Ishikawa (cell line): ENCODE data around the gene OR1J4.

ENCODE experiments used
- CEBPB ChIP-seq: IDR thresholded peaks from 2 replicates; pipeline ENCODE4 v1.6.1; 2012
- CREB1 ChIP-seq: IDR thresholded peaks from 2 replicates; pipeline ENCODE4 v1.6.1; 2012; ENCODE audit warnings: low read depth
- EGR1 ChIP-seq: IDR thresholded peaks from 2 replicates; pipeline ENCODE4 v1.6.1; 2012
- EP300 ChIP-seq: IDR thresholded peaks from 2 replicates; pipeline ENCODE4 v1.6.1; 2012; ENCODE audit warnings: borderline replicate concordance
- MAX ChIP-seq: IDR thresholded peaks from 2 replicates; pipeline ENCODE4 v1.6.1; 2012
- NFIC ChIP-seq: IDR thresholded peaks from 2 replicates; pipeline ENCODE4 v1.6.1; 2012
- RAD21 ChIP-seq: IDR thresholded peaks from 2 replicates; pipeline ENCODE4 v1.6.1; 2012; ENCODE audit warnings: low read depth
- REST ChIP-seq: IDR thresholded peaks from 2 replicates; pipeline ENCODE4 v1.6.1; 2012; ENCODE audit warnings: low read depth, mild to moderate bottlenecking
- TAF1 ChIP-seq: IDR thresholded peaks from 2 replicates; pipeline ENCODE4 v1.6.1; 2012; ENCODE audit warnings: low read depth, mild to moderate bottlenecking
- ZBTB7A ChIP-seq: IDR thresholded peaks from 2 replicates; pipeline ENCODE4 v1.6.1; 2012; ENCODE audit warnings: low read depth
- TF ChIP-seq, protein P1 (sequence below): IDR thresholded peaks from 2 replicates; pipeline ENCODE4 v1.6.1; 2012

DNA sequence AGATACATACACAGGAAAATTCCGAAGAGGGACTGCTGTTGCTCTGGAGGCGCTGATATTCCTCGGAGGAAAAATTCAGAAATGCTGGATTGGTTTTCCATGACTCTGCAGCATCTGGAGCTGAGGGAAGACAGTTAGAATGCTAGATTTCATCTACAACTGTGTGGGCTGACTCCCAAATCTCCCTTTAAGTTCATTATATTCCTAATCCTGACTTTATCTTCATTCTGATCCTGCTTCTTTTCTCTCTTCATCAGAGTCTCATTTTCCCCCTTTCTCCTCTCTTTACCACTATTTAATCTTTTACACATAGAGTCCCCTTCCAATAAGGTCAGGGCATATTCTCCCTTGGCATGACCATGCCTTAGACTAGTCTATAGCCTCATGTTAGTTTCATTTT, 8.3 kb downstream of the OR1J4 start, which contains the start of gene OR1N1:
- TF ChIP-seq RAD21 (no peak), CREB1 (no peak), REST (no peak), NFIC (no peak), EGR1 (no peak), EP300 (no peak), MAX (no peak), ZBTB7A (no peak), CEBPB (no peak), TAF1 (no peak)
- TF ChIP-seq, protein P1, sequence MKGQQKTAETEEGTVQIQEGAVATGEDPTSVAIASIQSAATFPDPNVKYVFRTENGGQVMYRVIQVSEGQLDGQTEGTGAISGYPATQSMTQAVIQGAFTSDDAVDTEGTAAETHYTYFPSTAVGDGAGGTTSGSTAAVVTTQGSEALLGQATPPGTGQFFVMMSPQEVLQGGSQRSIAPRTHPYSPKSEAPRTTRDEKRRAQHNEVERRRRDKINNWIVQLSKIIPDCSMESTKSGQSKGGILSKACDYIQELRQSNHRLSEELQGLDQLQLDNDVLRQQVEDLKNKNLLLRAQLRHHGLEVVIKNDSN = no peak
